ENCODE data around the gene FUS.
"Not testable (repeated sequence)": the region's sequence is repeated elsewhere in the genome, so short reads cannot be mapped to it uniquely, and the experiment has no call there.

Gene FUS

DNA sequence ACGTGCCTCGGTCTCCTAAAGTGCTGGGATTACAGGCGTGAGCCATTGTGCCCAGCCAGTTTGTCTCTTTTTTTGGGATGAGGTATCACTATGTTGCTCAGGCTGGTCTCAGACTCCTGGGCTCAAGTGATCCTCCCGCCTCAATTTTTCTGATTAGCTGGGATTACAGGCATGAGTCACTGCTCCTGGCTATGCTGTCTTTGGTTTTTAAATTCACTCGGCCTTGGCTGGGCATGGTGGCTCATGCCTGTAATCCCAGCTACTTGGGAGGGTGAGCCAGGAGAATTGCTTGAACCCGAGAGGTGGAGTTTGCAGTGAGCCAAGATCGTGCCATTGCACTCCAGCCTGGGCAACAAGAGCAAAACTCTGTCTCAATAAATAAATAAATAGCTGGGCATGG lies 35.5 kb upstream of the FUS start:
- not testable (repeated sequence) for FAIRE-seq

DNA sequence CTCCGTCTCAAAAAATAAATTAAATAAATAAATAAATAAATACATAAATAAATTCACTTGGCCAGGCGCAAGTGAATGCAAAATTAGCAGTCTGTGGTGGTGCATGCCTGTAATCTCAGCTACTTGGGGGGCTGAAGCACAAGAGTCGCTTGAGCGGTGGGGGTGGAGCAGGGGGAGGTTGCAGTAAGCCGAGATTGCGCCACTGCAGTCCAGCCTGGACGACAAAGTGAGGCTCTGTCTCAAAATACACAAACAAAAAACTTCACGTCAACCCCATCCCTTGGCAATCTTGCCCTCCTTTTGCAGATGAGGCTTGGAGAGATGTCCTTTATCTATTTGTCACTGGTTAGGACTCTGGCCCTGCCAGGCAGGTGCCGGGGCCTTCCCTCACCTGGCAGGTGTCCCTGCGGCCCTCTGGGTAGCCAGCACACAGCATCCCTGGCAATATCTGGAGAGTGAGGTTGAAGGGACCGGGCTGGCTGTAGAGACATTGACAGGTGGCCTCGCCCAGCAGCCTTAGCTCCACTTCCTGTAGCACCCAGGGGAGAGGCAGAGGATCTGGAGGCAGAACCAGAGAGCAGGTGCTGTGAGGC lies 34.4 kb upstream of the FUS start:
- no peak for FAIRE-seq

GRCh38 chr16:31147574-31147973 lies 32.4 kb upstream of the FUS start:
- FAIRE-seq: no peak

- FAIRE-seq: no peak
These were observed 31.6 kb upstream of the FUS start for GRCh38 chr16:31148281-31148728.

DNA sequence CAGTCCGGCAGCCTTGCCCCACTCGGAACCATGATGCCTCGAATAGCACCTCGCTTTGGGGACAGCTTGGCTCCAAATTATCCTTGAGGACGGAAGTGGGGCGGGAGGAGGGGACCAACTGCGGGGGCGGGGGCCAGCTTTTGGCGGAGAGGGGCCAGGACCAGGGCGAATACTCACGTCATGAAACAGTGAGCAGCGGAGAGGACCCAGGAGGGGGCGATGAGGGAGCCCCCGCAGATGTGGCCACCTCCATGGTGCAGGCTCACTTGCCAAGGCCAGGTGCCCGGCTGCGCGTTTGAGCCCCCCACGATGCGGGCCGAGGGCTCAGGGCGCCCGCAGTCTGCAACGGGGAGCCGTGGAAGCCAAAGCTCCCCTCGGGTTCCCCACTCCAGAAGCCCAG lies 31.0 kb upstream of the FUS start:
- FAIRE-seq: no peak

GRCh38 chr16:31149332-31149731 lies 30.6 kb upstream of the FUS start:
- FAIRE-seq: no peak

- no peak for FAIRE-seq
These were observed 29.7 kb upstream of the FUS start, which contains the start of gene PRSS36 for GRCh38 chr16:31149894-31150890. Gene PRSS36, minus strand, starts transcription at chr16:31150066. Its CDS starts 31 bp downstream, at chr16:31150035.

DNA sequence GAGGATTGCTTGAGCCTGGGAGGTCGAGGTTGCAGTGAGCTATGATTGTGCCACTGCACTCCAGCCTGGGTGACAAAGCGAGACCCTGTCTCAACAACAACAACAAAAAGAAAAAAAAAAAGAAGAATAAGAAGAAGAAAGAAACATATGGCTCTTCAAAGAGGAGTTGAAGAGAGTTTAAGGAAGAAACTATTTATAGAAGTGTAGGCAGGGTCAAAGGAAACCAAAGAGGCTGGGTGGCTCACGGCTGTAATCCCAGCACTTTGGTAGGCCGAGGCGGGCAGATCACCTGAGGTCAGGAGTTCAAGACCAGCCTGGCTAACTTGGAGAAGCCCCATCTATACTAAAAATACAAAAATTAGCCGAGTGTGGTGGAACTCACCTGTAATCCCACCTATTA lies 29.0 kb upstream of the FUS start:
- FAIRE-seq: not testable (repeated sequence)

DNA sequence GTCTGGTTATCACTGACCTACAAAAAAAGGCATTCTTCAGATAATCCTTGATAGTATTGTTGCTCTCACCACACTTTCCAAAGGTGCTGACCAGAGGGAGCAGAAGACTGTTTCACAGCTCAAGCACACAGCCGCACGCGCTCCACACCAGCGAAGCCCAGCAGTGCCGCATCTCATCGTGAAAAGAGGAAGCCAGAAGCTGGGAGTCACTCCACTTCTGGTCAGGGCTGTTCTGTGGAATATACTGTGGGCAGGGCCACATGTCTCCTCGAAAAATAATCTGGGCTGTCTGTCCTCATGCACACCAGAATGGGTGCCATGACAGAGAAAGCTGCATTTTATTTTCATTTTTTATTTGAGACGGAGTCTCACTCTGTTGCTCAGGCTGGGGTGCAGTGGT lies 22.8 kb upstream of the FUS start:
- FAIRE-seq: no peak

DNA sequence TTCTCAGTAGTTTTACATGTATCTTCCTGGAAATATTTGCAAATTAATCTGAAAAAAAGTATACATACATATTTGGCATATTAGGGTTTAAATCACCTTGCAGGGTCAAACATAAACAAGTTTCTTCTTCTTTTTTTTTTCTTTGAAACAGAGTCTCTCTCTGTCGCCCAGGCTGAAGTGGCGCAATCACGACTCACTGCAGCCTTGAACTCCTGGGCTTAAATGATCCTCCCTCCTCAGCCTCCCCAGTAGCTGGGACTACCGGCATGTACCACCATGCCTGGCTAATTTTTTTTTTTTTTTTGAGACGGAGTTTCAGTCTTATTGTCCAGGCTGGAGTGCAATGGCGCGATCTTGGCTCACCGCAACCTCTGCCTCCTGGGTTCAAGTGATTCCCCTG lies 12.6 kb upstream of the FUS start:
- no peak for FAIRE-seq

DNA sequence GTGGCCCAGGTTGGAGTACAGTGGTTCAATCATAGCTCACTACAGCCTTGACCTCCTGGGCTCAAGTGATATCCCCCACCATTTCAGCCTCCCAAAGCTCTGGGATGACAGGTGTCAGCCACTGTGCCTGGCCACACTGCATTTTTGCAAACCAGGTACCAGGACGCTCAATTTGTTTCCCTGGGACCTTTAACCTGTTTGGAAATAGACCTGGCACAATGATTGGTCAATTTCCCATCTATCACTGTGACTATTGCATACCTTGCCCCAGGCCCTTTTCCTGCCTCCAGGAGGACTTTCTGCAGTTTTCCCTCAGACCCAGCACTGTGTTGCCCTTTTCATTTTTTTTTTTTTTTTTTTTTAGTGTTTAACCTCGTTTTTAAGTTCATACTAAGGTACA lies 11.1 kb upstream of the FUS start:
- no peak for FAIRE-seq

DNA sequence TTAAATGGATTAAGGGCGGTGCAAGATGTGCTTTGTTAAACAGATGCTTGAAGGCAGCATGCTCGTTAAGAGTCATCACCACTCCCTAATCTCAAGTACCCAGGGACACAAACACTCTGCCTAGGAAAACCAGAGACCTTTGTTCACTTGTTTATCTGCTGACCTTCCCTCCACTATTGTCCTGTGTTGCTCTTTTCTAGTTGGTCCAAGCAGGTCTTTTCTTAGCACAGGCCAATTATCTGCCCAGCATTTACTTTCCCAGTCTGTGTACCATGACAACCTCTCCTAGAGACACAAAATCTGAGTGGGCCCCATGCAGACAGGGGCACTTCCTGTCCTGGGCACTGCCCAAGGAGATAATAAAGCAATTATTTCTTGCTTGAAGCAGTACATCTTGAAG lies 9.9 kb upstream of the FUS start:
- FAIRE-seq: not testable (repeated sequence)

DNA sequence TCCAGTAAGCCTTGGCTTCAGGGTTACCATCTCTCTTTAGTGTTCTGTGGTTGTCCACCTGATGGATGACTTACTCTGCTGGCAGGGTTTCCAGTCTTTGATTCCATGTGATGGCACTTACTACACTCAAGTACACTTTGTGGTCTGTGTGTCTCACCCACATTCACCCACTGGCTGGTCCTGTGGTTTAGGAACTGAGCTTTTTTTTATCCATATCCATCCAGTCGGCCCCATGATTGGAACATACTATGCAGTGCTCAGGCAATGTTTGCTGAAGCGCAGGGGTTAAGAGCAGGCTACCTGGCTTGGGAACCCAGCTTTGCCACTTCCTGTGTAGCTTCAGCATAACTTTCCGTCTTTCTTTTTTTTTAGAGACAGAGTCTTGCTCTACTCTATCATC lies 2.8 kb upstream of the FUS start:
- no peak for FAIRE-seq

- FAIRE-seq: no peak
These were observed 656 bp upstream of the FUS start for GRCh38 chr16:31179219-31179746.

- FAIRE-seq: no peak
These were observed 1.3 kb downstream of the FUS start for GRCh38 chr16:31181102-31181830.

- no peak for FAIRE-seq
These were observed 2.5 kb downstream of the FUS start for GRCh38 chr16:31182391-31182790.

DNA sequence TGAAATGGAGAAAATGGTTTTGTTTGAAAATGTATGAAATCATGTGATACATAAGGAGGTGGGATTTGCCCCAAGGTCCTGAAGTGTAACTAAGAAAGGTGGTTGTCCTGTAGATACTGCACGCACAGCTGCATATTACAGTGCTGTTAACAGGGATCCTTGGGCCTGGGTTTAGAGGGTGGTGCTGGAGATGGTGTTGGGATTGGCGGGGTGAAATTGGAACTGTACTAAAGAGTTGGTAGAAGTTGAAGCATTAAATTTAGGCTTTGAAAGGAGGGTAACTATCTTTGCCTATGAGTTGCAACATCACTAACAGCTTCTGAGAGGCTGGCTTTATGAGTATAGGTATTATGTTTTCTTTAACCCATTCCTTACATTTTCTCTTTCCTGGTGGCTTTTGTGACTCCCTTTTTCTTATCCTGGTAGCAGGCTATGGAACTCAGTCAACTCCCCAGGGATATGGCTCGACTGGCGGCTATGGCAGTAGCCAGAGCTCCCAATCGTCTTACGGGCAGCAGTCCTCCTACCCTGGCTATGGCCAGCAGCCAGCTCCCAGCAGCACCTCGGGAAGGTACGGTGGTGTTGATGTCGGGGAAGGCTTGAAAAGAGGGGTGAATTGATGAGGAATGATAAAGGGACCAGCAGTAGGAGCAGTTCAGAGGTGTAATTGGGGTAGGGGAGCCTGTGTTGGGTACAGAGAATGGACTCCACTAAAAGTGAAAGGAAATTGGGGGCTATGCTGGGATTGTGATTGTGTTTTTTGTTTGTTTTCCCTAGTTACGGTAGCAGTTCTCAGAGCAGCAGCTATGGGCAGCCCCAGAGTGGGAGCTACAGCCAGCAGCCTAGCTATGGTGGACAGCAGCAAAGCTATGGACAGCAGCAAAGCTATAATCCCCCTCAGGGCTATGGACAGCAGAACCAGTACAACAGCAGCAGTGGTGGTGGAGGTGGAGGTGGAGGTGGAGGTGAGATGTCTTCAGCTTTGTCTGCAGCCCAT lies 3.8 kb downstream of the FUS start:
- no peak for FAIRE-seq

- no peak for FAIRE-seq
These were observed 4.9 kb downstream of the FUS start for GRCh38 chr16:31184888-31185287.

- FAIRE-seq: no peak
These were observed 5.4 kb downstream of the FUS start for GRCh38 chr16:31185339-31185738.

GRCh38 chr16:31186176-31186575 lies 6.2 kb downstream of the FUS start:
- FAIRE-seq: no peak

DNA sequence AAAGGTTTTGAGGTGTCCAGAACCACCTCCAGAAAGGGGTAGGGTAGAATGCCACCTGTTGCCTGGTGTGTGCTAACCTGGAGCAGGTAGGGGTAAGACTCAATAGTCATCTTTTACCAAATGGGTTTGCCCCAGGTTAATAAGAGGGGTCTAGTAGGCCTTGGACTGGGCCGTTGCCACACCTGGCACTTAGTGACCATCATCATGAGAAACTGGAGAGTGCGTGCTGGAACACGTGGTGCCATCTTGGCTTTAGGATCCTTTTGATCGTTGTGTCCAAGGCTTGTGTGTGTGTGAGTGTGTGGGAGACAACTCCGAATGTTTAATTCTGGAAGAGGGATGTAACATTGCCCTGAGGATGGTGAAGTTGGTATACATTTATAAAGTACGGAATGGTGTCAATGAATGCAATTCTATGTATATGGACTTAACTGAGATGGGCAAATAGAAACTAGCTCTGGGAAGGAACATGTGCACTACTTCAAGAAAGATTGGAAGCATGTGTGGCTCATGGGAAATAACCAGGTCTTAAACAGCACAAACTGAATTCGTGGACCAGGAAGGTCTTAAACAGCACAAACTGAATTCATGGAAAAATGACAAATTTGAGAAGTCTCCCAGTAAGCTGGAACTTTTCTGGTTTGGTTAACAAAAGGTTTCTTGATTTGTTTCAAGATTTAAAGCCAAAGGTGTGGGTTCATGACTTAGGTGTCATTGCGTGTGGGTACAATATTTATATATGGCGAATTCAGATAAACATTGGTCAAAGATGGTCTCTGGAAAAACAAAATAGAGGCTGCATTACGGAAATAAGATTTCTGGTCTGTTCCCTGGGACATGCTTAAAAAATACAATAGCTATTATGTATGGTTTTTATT lies 7.2 kb downstream of the FUS start:
- no peak for FAIRE-seq

All from A204.1 (cell line).